DND-41 (cell line): ENCODE measurements around the gene FAM72B.
"Not testable (repeated sequence)": the region's sequence is repeated elsewhere in the genome, so short reads cannot be mapped to it uniquely, and the experiment has no call there.

ENCODE experiments used
- ATAC-seq: fragments of 200-7000 bp; cut with Tn5 transposase; 3 replicates; pipeline ENCODE4 v1.9.1; 2021; ENCODE audit warnings: low read depth; ENCODE audit not compliant: insufficient read depth
- DNase-seq: peaks from one replicate; pipeline ENCODE4 v3.0.0-alpha.2; 2020
- H2AFZ ChIP-seq: 2 replicates; pipeline ENCODE4 v1.6.0; 2012; ENCODE audit warnings: low read depth, low read length
- H3K27ac ChIP-seq: 2 replicates; pipeline ENCODE4 v1.5.1; 2012; ENCODE audit warnings: low read length, inconsistent platforms
- H3K27me3 ChIP-seq: fragments of 200-600 bp; sonication (generic); 2 replicates; pipeline ENCODE4 v1.6.0; 2012; ENCODE audit warnings: low read length, mild to moderate bottlenecking, inconsistent platforms; ENCODE audit not compliant: insufficient read depth, poor library complexity
- H3K36me3 ChIP-seq: 2 replicates; pipeline ENCODE4 v1.5.1; 2012; ENCODE audit warnings: low read length, inconsistent platforms; ENCODE audit not compliant: insufficient read depth
- H3K4me1 ChIP-seq: 2 replicates; pipeline ENCODE4 v1.5.1; 2012; ENCODE audit warnings: mild to moderate bottlenecking, low read length; ENCODE audit not compliant: insufficient read depth
- H3K4me2 ChIP-seq: 2 replicates; pipeline ENCODE4 v1.6.0; 2012; ENCODE audit warnings: mild to moderate bottlenecking, moderate library complexity, low read length, inconsistent platforms; ENCODE audit not compliant: insufficient read depth
- H3K4me3 ChIP-seq, 2 experiments: fragments of 200-600 bp in 1 of 2; shearing (Covaris generic) in 1 of 2; 2 replicates each; pipeline ENCODE4 v1.5.1; 2012 to 2016; ENCODE audit warnings: inconsistent platforms in 2 of 2, low read length in 2 of 2, mild to moderate bottlenecking in 2 of 2, low read depth in 1 of 2, moderate library complexity in 1 of 2
- H3K79me2 ChIP-seq: 2 replicates; pipeline ENCODE4 v1.6.0; 2012; ENCODE audit warnings: low read length, inconsistent platforms; ENCODE audit not compliant: insufficient read depth
- H3K9ac ChIP-seq: 2 replicates; pipeline ENCODE4 v1.6.0; 2012; ENCODE audit warnings: low read depth, mild to moderate bottlenecking, inconsistent platforms, low read length, moderate library complexity
- H3K9me3 ChIP-seq: 2 replicates; pipeline ENCODE4 v1.5.1; 2012; ENCODE audit warnings: low read length, moderate library complexity, mild to moderate bottlenecking, inconsistent platforms; ENCODE audit not compliant: insufficient read depth, severe bottlenecking
- H4K20me1 ChIP-seq: 2 replicates; pipeline ENCODE4 v1.6.0; 2012; ENCODE audit warnings: low read length; ENCODE audit not compliant: insufficient read depth

FAM72B gene

DNA sequence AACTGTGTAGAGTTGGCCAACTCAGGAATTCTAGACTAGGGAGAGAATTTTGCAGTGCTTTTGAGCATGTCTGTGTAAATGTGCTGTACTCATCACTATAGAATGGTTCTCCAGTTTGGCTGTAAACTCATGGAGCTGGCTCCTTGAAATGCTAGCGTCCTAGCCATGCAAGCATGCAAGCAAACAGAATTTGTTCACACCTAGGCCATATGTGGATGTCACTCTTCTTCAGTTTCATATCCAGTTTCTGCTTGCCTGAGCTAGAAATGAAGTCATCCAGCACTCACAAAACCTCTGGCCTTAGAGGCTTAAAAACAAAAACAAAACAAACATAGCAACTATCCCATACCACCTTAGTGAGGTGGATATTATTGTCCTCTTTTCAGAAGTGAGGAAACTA, 37.6 kb upstream of the FAM72B start:
- H3K4me1 ChIP-seq, H3K9ac ChIP-seq, H3K4me2 ChIP-seq, ATAC-seq, H3K9me3 ChIP-seq, H3K27me3 ChIP-seq, H4K20me1 ChIP-seq, H3K27ac ChIP-seq, H3K79me2 ChIP-seq, H3K36me3 ChIP-seq, DNase-seq, H3K4me3 ChIP-seq, H2AFZ ChIP-seq: not testable (repeated sequence)

DNA sequence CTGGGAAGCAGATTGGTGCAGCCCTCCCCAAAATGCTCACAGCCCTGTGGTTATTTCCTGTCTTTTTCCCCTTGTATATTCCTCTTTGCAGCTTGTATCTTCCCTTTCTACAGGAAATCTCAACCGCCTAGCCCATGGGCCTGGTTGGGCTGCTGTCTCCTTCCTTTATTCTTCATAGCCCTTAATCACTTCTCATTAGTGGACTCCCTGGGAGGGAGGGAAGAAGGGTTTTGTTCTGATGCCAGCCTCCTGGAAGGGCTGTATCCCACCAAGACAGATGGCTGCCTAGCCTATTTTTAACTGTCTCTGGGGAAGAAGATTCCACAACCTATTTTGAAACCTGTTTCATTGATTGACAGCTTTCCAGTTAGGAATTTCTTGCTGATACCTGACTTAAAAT, 32.5 kb upstream of the FAM72B start:
- not testable (repeated sequence) for H3K9ac ChIP-seq, H3K9me3 ChIP-seq, H4K20me1 ChIP-seq, H3K4me1 ChIP-seq, ATAC-seq, H3K4me3 ChIP-seq, DNase-seq, H3K36me3 ChIP-seq, H3K4me2 ChIP-seq, H2AFZ ChIP-seq, H3K79me2 ChIP-seq, H3K27ac ChIP-seq, H3K27me3 ChIP-seq

DNA sequence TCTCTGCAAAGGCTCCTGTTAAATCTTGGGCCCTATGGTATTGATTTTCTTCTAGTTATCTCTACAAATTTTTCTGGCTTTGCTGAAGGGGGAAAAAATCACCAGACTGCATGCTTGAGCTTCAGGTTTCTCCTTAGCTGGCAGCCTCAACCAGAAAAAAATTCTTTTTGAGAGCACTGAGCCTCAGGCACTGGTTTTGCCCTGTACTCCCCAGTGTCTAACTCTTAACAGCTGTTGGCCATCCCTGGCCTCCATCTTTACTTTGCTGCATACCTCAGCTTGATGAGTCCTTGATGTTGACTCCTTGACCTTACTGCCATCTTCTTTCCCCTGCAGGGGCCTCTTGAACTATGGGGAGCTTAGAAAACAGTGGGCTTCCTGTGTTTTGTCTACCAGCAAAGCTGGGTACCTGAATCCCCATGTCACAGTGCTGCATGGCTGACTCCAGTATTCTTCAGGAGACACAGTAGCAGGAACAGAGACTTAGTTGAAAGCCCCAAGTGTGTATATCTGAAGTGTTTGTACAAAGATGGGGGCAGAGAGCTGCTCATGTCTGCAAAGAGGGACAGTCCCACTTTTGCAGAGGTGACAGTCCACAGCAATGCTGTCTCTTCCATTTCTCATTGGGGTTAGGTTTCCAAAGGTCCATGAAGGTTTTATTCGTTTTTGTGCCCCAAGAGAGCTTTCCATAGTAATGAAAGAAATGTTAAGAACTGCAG, 31.7 kb upstream of the FAM72B start:
- not testable (repeated sequence) for DNase-seq, H3K9me3 ChIP-seq, H3K79me2 ChIP-seq, H3K4me2 ChIP-seq, H3K27ac ChIP-seq, H4K20me1 ChIP-seq, H3K27me3 ChIP-seq, H3K4me1 ChIP-seq, H3K36me3 ChIP-seq, H3K4me3 ChIP-seq, ATAC-seq, H3K9ac ChIP-seq, H2AFZ ChIP-seq

GRCh38 chr1:121214544-121215156, 30.5 kb upstream of the FAM72B start:
- H4K20me1 ChIP-seq, DNase-seq, H3K4me1 ChIP-seq, H3K4me2 ChIP-seq, H3K36me3 ChIP-seq, H2AFZ ChIP-seq, H3K4me3 ChIP-seq, H3K27ac ChIP-seq, ATAC-seq, H3K9me3 ChIP-seq, H3K79me2 ChIP-seq, H3K27me3 ChIP-seq, H3K9ac ChIP-seq: not testable (repeated sequence)

- H3K27me3 ChIP-seq, H4K20me1 ChIP-seq, H3K9ac ChIP-seq, ATAC-seq, H3K27ac ChIP-seq, H3K4me1 ChIP-seq, H3K4me3 ChIP-seq, DNase-seq, H3K4me2 ChIP-seq, H3K79me2 ChIP-seq, H3K36me3 ChIP-seq, H2AFZ ChIP-seq, H3K9me3 ChIP-seq: not testable (repeated sequence)
Observed at GRCh38 chr1:121213491-121213890, 29.4 kb upstream of the FAM72B start.

- H4K20me1 ChIP-seq, H3K36me3 ChIP-seq, H2AFZ ChIP-seq, H3K27me3 ChIP-seq, H3K4me1 ChIP-seq, H3K9ac ChIP-seq, H3K9me3 ChIP-seq, DNase-seq, H3K4me3 ChIP-seq, ATAC-seq, H3K79me2 ChIP-seq, H3K27ac ChIP-seq, H3K4me2 ChIP-seq: not testable (repeated sequence)
Observed at GRCh38 chr1:121210778-121211177, 26.6 kb upstream of the FAM72B start.

DNA sequence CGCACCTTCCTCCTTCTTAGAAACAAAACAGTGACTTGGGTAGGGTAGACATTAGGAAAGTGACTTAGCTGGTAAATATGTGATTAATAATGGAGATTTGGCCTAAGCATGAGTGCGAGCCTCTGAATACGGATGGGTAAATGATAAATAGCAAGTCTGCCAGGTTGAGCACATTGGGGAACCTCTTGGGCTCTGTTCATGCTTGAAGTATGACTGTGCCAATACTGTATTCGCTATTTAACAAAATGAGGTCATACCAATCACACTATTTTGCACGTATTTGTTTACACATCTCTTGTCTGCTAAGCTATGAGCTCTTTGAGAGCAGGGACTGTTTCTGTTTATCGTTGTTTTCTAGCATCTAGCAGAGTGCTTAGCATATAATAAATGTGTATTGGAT, 24.2 kb upstream of the FAM72B start:
- H4K20me1 ChIP-seq, H3K9me3 ChIP-seq, H3K27ac ChIP-seq, DNase-seq, H3K4me1 ChIP-seq, H3K27me3 ChIP-seq, H3K4me2 ChIP-seq, H3K79me2 ChIP-seq, ATAC-seq, H3K36me3 ChIP-seq, H3K9ac ChIP-seq, H2AFZ ChIP-seq, H3K4me3 ChIP-seq: not testable (repeated sequence)

- ATAC-seq, H2AFZ ChIP-seq: not testable (repeated sequence)
Observed at GRCh38 chr1:121207328-121207727, 23.2 kb upstream of the FAM72B start.

More at GRCh38 chr1:121207328-121207727, 23.2 kb upstream of the FAM72B start:
- H3K36me3 ChIP-seq, H4K20me1 ChIP-seq, DNase-seq, H3K4me2 ChIP-seq, H3K4me3 ChIP-seq, H3K4me1 ChIP-seq, H3K27ac ChIP-seq, H3K79me2 ChIP-seq, H3K9ac ChIP-seq, H3K9me3 ChIP-seq, H3K27me3 ChIP-seq: not testable (repeated sequence)
